Endothelial cell of umbilical vein (primary cell): ENCODE results near the gene RCOR2. TPM values are rescaled to one million over a fixed set of nuclear protein-coding genes. Genes with fewer than 3 reads are reported as not detected.

Source experiments
- BruUV-seq: library from RNA; stranded (reverse); fragments of 400-500 nt; replicated peaks from 2 replicates; lab custom pipeline; 2021; lab: Mats Ljungman, UMichigan
- CTCF ChIA-PET: fragments of 300-600, 350-600 bp; sonication (Branson Sonifier 250); formaldehyde crosslinking; loops from one replicate; lab custom pipeline; 2021; ENCODE audit warnings: antibody characterized with exemption, inconsistent platforms; lab: Charles Lee
- POLR2A ChIA-PET: fragments of 300-600, 350-600 bp; sonication (Branson Sonifier 250); formaldehyde crosslinking; loops from one replicate; lab custom pipeline; 2021; ENCODE audit warnings: antibody characterized with exemption, inconsistent platforms; lab: Charles Lee
- DNase-seq: peaks from one replicate; pipeline ENCODE4 v3.0.0-alpha.2; 2011; ENCODE audit warnings: low read depth, low spot score
- FAIRE-seq: peaks from 2 replicates; lab custom pipeline; 2011; peaks lifted over from hg19 to GRCh38; lab: Jason Lieb, UNC
- H2AFZ ChIP-seq: 2 replicates; pipeline ENCODE4 v1.6.0; 2012; ENCODE audit warnings: low read depth, low read length, control low read depth, inconsistent platforms
- H3K27ac ChIP-seq: 2 replicates; pipeline ENCODE4 v1.5.1; 2011; ENCODE audit warnings: low read depth, mild to moderate bottlenecking, control low read depth, low read length, moderate library complexity; ENCODE audit not compliant: insufficient read depth
- H3K27me3 ChIP-seq, 2 experiments: 2 replicates each; pipeline versions ENCODE4 v1.6.0 to v1.6.1; 2011; ENCODE audit warnings: low read length in 2 of 2, mixed read lengths in 1 of 2; ENCODE audit not compliant: control insufficient read depth in 2 of 2, insufficient read depth in 2 of 2
- H3K36me3 ChIP-seq, 2 experiments: 2 replicates in 1 of 2; 3 replicates in 1 of 2; pipeline ENCODE4 v1.5.1; 2011; ENCODE audit warnings: low read length in 2 of 2, mild to moderate bottlenecking in 1 of 2, moderate library complexity in 1 of 2; ENCODE audit not compliant: control insufficient read depth in 2 of 2, insufficient read depth in 2 of 2; ENCODE audit errors: extremely low read depth in 1 of 2
- H3K4me1 ChIP-seq: 3 replicates; pipeline ENCODE4 v1.5.1; 2011; ENCODE audit warnings: mild to moderate bottlenecking, low read length; ENCODE audit not compliant: control insufficient read depth, insufficient read depth; ENCODE audit errors: extremely low read depth
- H3K4me2 ChIP-seq: 2 replicates; pipeline ENCODE4 v1.6.1; 2011; ENCODE audit warnings: low read length, control low read depth, mixed read lengths; ENCODE audit not compliant: insufficient read depth
- H3K4me3 ChIP-seq, 3 experiments: fragments of 200-600 bp in 1 of 3; sonication (generic), shearing (Covaris generic) in 1 of 3; replicated peaks in 1 of 3; 2 replicates each; pipeline ENCODE4 v1.5.1; 2011 to 2016; ENCODE audit warnings: control low read depth in 3 of 3, low read length in 3 of 3, mild to moderate bottlenecking in 2 of 3, inconsistent platforms in 1 of 3, low read depth in 1 of 3, moderate library complexity in 1 of 3; ENCODE audit not compliant: insufficient read depth in 1 of 3
- H3K79me2 ChIP-seq: 2 replicates; pipeline ENCODE4 v1.6.0; 2012; ENCODE audit warnings: low read length, inconsistent platforms; ENCODE audit not compliant: control insufficient read depth, insufficient read depth
- H3K9ac ChIP-seq: replicated peaks from 2 replicates; pipeline ENCODE3; 2011; ENCODE audit warnings: low read length, control low read depth; ENCODE audit not compliant: insufficient read depth; ENCODE audit errors: extremely low read depth
- H3K9me1 ChIP-seq: replicated peaks from 3 replicates; pipeline ENCODE4 v1.6.0; 2011; ENCODE audit warnings: mild to moderate bottlenecking, low read length; ENCODE audit not compliant: control insufficient read depth, insufficient read depth; ENCODE audit errors: extremely low read depth
- H3K9me3 ChIP-seq: replicated peaks from 2 replicates; pipeline ENCODE4 v1.5.1; 2012; ENCODE audit warnings: low read length, inconsistent platforms; ENCODE audit not compliant: control insufficient read depth, insufficient read depth
- H4K20me1 ChIP-seq: replicated peaks from 2 replicates; pipeline ENCODE3; 2011; ENCODE audit warnings: mild to moderate bottlenecking, low read length; ENCODE audit not compliant: control insufficient read depth, insufficient read depth; ENCODE audit errors: extremely low read depth
- EZH2 ChIP-seq: IDR thresholded peaks from 2 replicates; pipeline ENCODE4 v1.6.1; 2012; ENCODE audit warnings: borderline replicate concordance, low read depth, mild to moderate bottlenecking, moderate library complexity, low read length, inconsistent platforms; ENCODE audit not compliant: severe bottlenecking
- FOS ChIP-seq: IDR thresholded peaks from 2 replicates; pipeline ENCODE4 v1.6.1; 2011; ENCODE audit warnings: mild to moderate bottlenecking, low read length, moderate library complexity, borderline replicate concordance; ENCODE audit not compliant: insufficient read depth
- GATA2 ChIP-seq: IDR thresholded peaks from 2 replicates; pipeline ENCODE4 v1.7.0; 2011; ENCODE audit warnings: low read depth, mild to moderate bottlenecking, moderate library complexity, mixed read lengths, low read length; ENCODE audit not compliant: insufficient read length, insufficient read depth
- JUN ChIP-seq: IDR thresholded peaks from 2 replicates; pipeline ENCODE4 v1.6.1; 2011; ENCODE audit warnings: borderline replicate concordance, low read depth; ENCODE audit not compliant: insufficient read length, insufficient read depth
- MYC ChIP-seq: IDR thresholded peaks from one replicate; pipeline ENCODE4 v1.6.1; 2011; ENCODE audit warnings: mild to moderate bottlenecking, low read depth, low read length
- POLR2A ChIP-seq: IDR thresholded peaks from 2 replicates; pipeline ENCODE4 v1.6.1; 2012; ENCODE audit warnings: low read depth, mild to moderate bottlenecking, control low read depth, low read length
- POLR2AphosphoS5 ChIP-seq: IDR thresholded peaks from 2 replicates; pipeline ENCODE4 v1.6.1; 2012; ENCODE audit warnings: low read depth, mild to moderate bottlenecking, control low read depth, low read length, moderate library complexity; ENCODE audit not compliant: insufficient read depth
- dilution Hi-C: fragments of 300-500 bp; cut with MboI; formaldehyde crosslinking; loops from one replicate; pipeline ENCODE4 v1.15.0; 2019; ENCODE audit warnings: low sequenced_read_pairs; ENCODE audit not compliant: extremely low pct_ligation_motif_present
- intact Hi-C: fragments of 100-400 bp; cut with micrococcal nuclease; formaldehyde crosslinking; loops from one replicate; pipeline ENCODE4 v1.10.0; 2022
- polyA plus RNA-seq, 4 experiments: library from polyadenylated mRNA; depleted of rRNA in 3 of 4; stranded (reverse) in 3 of 4; unstranded in 1 of 4; fragments of >200 nt; gene quantifications; 2 replicates each; pipeline versions ENCODE4 v1.2.1 to v1.2.3, GENCODE V29; 2011 to 2012; ENCODE audit warnings: missing spikeins in 1 of 4
- total RNA-seq: library from RNA; stranded (reverse); gene quantifications from 2 replicates; pipeline ENCODE4 v1.2.3, GENCODE V29; 2021
- TF ChIP-seq, protein P1 (sequence below): IDR thresholded peaks from 2 replicates; pipeline ENCODE4 v1.6.1; 2011; ENCODE audit not compliant: insufficient read depth, insufficient read length
- TF ChIP-seq, protein P2 (sequence below), 2 donors: IDR thresholded peaks; 1 replicate in 1 of 2; 2 replicates in 1 of 2; pipeline ENCODE4 v1.5.1; 2011; ENCODE audit warnings: low read length in 2 of 2, mild to moderate bottlenecking in 2 of 2, moderate library complexity in 2 of 2, control low read depth in 1 of 2, inconsistent platforms in 1 of 2, low read depth in 1 of 2; ENCODE audit not compliant: insufficient read depth in 1 of 2; ENCODE audit errors: extremely low read depth in 1 of 2

RCOR2 gene
- total and polyA plus RNA-seq, 2 donors (not counting 3 experiments of a cell fraction or from before 2014, with no cell fraction given): 0.13 to 0.63 TPM

DNA sequence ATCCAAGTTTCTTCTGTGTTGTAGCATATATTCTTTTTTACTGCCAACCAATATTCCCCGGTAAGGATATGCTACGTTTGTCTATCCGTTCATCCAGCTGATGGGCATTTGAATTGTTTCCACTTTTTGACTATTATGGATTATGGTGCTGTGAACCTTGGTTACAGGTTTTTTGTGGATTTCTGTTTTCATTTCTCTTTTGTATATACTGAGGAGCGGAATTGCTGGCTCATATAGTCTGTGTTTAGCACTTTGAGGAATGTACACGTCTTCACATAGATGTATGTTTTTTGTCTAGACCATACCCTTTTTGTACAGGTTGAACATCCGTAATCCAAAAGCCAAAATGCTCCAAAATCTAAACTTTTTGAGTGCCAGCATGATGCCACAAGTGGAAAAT lies 23.6 kb downstream of the RCOR2 start:
- no peaks in the 10 kb centered on the region for H4K20me1 ChIP-seq
- no TSS peak for BruUV-seq
- H3K27me3 ChIP-seq: no peaks in the 10 kb centered on the region
- POLR2A ChIA-PET: interaction anchor here (0.6 kb wide), 1 partner anchor 10 kb away, joined by 4 read pairs; no protein-coding TSS in a partner anchor
- H3K79me2 ChIP-seq: peaks cover 48% of the 10 kb centered on the region
- H3K9me1 ChIP-seq: no peaks in the 10 kb centered on the region
- dilution Hi-C loops (no loop called here), intact Hi-C loops (no loop called here)
- CTCF ChIA-PET: interaction anchor here (1.6 to 2.2 kb wide), 2 partner anchors 10 to 13 kb away, joined by 4 to 10 read pairs; no protein-coding TSS in a partner anchor
- H3K9me3 ChIP-seq: no peaks in the 10 kb centered on the region
- no peak overlapping the region for H3K4me2 ChIP-seq
- H2AFZ ChIP-seq: no peak overlapping the region
- no peak overlapping the region for H3K4me3 ChIP-seq
- H3K27ac ChIP-seq: no peak overlapping the region
- TF ChIP-seq FOS (no peak), JUN (no peak), POLR2A (no peak), GATA2 (no peak), MYC (no peak), POLR2AphosphoS5 (no peak), EZH2 (no peak)
- TF ChIP-seq, protein P1, sequence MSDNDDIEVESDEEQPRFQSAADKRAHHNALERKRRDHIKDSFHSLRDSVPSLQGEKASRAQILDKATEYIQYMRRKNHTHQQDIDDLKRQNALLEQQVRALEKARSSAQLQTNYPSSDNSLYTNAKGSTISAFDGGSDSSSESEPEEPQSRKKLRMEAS: no peak
- TF ChIP-seq, protein P2, sequence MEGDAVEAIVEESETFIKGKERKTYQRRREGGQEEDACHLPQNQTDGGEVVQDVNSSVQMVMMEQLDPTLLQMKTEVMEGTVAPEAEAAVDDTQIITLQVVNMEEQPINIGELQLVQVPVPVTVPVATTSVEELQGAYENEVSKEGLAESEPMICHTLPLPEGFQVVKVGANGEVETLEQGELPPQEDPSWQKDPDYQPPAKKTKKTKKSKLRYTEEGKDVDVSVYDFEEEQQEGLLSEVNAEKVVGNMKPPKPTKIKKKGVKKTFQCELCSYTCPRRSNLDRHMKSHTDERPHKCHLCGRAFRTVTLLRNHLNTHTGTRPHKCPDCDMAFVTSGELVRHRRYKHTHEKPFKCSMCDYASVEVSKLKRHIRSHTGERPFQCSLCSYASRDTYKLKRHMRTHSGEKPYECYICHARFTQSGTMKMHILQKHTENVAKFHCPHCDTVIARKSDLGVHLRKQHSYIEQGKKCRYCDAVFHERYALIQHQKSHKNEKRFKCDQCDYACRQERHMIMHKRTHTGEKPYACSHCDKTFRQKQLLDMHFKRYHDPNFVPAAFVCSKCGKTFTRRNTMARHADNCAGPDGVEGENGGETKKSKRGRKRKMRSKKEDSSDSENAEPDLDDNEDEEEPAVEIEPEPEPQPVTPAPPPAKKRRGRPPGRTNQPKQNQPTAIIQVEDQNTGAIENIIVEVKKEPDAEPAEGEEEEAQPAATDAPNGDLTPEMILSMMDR (IDR thresholded peaks at IDR 0.05; ENCODE audit: extremely low read depth in 1 of 2, insufficient read depth in 1 of 2, low read depth in 1 of 2, low read length in 2 of 2): no peak
- DNase-seq (no peak), FAIRE-seq (no peak)
- peaks cover 9 to 16% of the 10 kb centered on the region in 2 experiments for H3K36me3 ChIP-seq
- no peak overlapping the region for H3K9ac ChIP-seq
- peaks cover 5% of the 10 kb centered on the region for H3K4me1 ChIP-seq
